Germinal center (tissue), 1 donor: ENCODE results near the gene ALOX12.

Source experiments
- DNase-seq: peaks from one replicate; pipeline ENCODE4 v3.0.0; 2012; ENCODE audit warnings: mixed read lengths, low spot score

ALOX12 gene

DNA sequence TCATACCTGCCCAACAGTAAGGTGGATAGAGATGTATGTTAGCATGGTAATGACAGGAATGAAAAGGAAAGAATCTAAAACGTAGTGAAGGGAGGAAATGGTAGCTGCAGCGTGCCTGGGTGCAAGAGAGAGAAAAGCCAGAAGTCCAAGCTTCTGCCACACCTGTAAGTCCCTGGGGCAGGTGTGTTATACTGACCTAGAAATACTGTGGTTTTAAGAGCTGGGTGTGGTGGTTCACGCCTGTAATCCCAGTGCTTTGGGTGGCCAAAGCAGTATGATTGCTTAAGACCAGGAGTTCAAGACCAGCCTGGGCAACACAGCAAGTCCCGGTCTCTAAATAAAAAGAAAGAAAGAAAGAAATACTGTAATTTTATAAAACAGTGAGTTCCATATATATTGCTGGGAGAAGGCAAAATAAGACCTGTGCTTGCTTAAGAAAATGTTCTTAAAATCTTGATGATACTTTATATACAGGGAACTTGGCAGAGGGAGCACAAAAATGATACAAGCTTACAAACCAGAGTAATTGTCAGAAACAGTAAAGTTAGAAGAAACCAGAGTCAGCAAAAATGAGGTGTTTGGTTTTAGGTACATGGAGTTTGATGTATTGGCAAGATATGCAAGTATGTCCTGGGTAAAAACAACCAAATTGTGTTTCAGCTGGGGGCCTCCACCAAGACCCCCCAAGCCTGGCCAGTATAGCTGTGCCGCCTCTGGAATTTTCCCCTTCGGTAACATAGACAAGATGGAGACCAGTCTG, 6.6 kb downstream of the ALOX12 start:
- no peak for DNase-seq

DNA sequence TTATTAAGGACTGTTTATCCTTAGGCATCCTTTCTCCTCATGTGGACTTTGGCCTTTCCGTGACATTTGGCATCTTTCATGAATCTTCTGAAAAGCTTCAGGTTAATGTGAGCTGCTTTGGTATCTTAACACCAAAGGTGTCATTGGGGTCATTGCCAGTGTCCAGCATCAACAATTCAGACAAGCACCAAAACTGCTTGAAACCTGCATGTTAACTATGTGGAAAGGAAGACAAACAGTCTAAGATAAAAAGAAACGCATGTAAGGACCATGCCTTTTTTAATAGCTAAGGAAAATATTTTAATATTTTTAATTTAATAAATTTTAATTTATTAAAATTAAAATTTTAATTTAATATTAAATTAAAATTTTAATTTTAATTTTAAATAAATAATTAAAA, 7.9 kb downstream of the ALOX12 start:
- DNase-seq: no peak

DNA sequence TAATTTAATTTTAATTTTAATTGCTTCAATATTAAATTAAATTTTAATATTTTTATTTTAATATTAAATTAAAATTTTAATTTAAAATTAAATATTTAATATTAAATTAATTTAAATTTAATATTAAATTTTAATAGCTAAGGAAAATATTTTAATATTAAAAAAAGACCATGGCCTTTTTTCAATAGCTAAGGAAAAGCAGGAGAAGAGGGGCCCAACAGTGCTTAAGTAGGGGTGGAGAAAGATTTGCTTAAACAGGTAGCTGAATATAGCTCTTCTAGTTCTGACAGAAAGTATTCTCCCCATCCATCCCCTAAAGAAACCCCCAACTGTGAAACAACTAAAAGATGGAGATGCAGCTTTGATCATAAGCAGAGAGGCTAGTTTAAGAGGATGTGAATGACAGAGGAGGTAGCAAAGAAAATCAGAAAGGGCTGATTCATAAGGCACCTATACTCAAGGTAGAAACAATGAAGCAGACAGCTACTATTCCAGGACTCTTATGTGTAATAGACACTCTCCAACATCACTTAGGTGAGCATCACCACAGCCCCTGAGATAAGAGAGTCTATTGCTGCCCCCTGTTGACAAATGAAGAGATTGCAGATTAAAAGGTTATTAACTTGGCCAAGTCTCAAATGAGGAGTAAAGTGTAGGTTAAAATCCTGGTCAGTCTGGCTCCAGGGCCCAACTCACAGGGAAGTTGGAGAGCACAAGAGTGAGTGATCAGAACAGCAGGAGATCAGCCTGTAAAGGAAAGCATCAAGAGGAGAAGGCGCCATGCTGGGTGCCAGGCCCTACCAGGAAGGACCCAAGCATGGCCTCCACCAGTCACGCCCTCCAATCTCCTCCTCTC, 8.8 kb downstream of the ALOX12 start:
- peak; percentile 71 for DNase-seq

DNA sequence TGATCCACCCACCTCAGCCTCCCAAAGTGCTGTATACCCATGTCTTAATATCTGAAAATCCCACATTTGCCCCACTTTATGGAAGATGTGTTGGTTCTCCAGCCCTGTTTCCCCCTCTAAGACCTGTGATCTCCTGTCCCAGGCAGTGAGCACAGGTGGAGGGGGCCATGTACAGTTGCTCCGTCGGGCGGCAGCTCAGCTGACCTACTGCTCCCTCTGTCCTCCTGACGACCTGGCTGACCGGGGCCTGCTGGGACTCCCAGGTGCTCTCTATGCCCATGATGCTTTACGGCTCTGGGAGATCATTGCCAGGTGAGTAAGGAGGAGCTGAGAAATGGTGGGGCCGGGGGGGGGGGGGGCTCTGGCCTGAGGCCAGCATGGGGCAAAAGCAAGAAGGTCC, 9.9 kb downstream of the ALOX12 start:
- no peak for DNase-seq

DNA sequence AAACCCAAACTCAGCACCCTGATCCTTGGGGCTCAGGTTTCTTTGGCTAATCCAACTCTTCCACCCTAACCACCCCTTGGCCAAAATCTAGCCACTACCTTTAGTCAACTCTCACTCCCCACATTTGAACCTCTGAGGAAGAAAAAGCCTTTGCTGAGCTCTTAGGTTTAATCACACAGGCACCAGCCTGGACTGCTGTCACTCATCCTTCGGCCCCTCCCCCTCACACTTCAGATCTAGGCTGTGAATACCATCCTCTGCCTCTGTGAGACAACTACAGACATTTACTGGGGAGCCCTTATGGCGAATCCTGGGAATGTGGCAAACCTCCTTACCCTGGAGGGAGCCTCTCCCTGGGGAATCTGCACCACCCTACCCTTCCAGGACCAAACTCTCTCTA, 11.3 kb downstream of the ALOX12 start:
- DNase-seq: no peak

DNA sequence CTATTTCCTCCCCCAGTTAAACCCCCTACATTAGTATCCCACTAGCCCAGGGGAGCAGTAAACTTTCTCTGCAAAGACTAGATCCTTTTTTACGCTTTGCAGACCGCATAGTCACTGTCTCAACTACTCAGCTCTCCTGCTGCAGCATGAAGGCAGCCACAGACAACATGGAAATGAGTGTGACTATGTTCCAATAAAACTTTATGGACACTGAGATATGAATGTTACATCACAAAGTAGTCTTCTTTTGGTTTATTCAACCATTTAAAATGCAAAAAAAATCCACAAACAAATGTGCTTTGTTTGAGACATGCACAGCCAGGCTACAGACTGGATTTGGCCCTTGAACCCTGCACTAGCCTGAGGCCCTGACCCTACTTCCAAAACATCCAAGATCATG, 14.7 kb downstream of the ALOX12 start:
- no peak for DNase-seq

DNA sequence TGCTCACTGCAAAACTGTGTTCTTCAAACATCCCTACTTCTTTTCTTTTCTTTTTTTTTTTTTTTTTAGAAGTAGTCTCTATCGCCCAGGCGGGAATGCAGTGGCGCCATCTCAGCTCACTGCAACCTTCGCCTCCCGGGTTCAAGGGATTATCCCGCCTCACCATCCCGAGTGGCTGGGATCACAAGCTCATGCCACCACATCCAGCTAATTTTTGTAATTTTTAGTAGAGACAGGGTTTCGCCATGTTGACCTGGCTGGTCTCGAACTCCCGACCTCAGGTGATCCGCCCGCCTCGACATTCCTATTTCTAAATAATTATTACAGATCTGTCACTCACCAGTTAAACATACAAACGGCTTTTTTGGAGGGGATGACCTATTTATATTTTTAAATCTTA, 15.6 kb downstream of the ALOX12 start:
- DNase-seq: no peak

DNA sequence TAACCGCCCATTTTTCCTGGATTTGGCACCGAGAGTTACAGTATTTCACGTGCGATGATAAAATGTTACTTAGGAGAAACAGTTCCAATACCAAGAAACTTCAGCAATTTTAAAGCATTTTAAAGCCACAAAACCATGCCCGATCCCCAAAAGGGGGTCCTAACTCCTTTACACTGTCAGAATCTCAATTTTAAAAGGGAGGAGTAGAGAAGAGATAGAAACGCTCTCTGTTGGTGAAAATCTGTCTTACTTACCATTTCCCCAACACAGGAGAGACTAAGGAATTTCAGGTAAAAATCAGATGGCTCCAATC, 16.0 kb downstream of the ALOX12 start:
- no peak for DNase-seq

DNA sequence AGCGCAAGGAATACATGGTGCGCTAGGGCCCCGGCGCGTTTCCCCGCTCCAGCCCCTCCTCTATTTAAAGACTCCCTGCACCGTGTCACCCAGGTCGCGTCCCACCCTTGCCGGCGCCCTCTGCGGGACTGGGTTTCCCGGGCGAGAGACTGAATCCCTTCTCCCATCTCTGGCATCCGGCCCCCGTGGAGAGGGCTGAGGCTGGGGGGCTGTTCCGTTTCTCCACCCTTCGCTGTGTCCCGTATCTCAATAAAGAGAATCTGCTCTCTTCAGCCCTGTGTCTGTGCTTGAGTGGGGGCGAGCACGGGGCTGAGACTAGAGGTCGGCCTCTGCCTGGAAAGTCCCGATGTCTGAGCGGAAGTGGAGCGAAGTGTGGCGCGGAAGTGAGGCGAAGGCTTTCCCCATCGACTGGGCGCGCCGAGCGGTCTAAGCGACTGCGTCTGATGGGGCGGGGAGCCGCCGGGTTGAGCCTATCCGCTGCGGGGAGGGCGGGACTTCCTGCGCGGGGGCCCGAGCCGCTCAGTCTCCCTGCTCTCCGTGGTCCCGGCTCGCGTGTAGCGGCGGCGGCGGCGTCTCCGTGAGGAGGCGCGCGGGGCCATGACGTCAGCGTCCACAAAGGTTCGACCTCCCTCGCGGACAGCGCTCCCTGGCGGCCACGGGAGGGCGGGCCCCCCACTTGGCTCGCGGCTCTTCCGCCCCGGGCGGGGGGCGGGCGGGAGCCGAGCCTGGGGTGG, 18.6 kb downstream of the ALOX12 start:
- peak; percentile 96 for DNase-seq

DNA sequence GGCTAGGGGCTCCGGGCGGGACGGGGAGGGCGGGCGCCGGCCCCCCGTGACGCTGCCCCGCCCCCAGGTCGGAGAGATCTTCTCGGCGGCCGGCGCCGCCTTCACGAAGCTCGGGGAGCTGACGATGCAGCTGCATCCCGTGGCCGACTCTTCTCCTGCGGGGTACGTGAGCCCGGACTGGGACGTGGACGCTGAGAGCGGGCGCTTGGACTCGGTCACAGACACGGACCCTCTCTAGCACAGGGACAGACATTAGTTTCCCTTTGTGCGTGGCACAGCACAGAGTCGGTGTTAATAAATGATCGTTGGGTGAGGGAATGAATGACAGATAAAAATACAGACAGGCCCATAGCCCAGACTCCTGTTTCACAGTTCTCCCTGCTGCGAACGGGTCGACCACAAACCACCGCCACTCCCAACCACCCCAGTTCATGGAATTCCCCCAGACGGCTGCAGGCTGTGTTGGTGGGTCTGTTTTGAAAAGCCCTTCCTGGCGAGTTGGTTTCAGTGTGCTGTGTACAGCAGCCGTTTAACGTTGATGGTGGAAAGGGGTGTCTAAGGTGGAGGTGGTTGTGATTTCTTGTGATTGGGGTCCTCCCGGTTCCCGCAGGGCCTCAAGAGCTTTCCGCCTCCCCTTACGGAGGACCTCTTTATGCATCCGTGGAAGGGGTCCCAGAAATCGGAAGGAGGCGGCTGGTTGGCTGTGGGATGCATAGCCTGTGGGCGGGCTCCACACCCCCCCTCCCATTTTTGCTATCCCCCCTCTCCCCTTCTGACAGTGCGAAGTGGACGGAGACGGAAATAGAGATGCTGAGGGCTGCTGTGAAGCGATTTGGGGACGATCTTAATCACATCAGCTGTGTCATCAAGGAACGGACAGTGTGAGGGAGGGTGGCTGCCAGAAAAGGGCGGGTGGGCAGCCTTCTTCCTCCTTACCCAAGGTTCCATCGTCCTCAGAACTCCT, 19.4 kb downstream of the ALOX12 start:
- DNase-seq: peak; percentile 32

DNA sequence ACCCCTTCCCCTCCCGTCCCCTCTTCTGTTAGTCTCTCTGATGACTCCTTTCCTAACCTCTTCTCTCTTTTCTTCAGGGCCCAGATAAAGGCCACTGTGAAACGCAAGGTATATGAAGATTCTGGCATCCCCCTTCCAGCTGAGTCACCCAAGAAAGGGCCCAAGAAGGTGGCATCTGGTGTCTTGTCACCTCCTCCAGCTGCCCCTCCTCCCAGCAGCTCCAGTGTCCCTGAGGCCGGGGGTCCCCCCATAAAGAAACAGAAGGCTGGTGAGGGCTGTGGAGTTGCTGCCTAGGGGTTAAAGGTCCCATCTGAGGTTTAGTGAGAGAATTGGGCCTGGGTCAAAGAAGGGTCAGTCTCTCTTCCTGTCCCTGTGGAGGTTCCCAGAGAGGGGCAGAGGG, 20.6 kb downstream of the ALOX12 start:
- DNase-seq: no peak

DNA sequence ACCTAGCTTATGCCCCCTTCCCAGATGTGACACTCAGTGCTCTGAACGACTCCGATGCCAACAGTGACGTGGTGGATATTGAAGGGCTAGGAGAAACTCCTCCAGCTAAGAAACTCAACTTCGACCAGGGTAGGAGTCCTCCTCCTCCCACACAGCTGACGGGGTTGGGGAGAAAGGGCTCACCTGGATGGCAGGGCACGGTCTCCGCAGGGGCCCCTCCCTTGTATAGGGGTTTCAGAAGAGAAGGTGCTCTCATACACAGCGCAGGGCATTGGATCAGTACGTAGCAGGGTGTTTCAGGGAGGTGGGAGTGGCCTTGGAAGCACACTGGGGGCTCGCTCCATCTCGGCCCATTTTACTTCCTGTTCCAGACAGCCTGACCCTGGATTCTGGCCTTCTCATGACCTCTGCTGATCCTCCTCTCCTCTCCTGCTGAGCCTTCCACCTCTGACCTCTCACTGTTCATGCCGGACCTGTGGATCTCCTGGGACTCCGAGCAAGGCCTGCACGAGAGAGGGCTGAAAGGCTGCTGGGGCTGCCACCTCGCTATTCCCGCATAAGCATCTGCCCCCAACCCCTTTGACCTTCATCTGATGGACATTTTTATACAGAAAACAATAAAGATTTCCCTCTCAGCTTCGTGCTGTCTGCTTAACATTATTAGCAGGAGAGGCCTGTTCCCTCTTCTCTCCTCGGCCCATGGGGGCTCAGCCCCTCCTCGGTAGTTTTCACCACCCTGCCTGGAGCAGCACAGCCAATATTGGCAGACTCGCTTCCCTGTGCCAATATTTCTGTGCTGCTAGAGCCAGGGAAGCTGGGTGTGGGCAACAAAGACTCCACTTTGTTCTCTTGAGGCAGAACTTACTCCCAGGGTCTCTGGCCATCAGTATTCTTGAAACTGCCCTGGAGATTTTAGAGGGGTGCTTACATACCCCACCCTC, 21.3 kb downstream of the ALOX12 start:
- DNase-seq: no peak

DNA sequence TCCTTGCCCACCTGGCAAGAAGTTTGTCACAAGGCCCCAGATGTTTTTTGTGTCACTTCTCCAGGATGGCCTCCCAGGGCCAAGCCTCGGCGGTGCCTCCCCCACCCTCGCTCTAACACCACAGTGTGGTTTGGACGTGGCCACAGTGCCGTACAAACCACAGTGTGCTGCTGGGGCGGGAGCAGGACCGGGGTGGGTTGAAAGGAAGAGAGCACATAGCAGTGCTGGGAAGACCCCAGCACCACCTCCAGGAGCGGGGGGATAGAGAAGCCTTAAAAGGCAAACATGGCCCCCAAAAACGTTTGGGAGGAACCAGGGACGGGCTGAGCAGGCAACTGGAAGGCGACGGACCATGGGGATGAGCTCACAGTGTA, 22.0 kb downstream of the ALOX12 start:
- DNase-seq: no peak

DNA sequence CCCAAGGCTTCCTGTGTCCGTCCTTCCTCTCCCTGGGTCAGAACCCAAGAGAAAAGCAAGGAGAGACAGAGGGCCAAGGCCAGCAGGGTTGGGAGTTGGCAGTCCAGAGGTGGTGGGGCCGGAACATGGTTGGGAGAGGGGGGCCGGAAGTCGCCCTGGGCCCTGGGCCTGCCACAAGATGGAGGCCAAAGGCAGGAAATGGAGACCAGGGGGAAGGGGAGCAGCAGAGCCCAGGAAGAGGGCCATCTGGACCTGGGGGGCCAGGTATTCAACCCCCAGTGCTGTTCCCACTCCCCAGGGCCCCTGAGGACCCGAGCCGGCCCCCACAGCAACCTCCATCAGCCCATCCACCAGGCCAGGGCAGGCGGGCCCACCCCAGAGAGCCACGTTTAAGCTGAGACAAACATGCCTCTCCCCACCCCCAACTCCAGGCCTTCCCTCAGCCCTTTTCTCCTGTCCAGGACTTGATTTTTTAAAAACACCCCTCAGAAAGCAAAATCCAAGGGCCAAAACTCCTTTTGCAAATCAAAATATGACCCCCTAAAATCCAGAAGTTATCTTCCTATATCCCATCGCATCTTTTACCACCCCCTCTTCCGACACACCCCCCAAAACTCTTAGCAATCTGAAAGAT, 22.6 kb downstream of the ALOX12 start:
- DNase-seq: no peak

DNA sequence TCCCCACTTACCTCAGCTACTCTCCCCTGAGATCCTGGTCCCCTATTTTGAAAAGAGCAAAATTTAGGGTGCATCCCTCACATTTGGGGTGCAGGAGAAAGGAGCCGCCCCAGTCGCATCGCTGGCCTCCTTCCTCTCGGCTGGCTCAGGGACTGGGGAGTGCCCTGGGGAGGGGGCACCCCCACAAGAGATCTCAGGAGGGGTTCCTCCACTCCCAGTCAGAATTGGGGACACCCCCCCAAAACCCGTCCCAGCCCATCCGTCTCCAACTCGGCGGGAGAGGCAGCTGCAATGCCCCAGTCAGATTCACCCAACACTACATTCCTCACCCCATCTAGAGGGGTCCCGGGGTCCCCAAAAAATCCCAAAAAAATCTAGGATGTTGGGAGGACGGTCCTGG, 23.5 kb downstream of the ALOX12 start:
- DNase-seq: no peak

DNA sequence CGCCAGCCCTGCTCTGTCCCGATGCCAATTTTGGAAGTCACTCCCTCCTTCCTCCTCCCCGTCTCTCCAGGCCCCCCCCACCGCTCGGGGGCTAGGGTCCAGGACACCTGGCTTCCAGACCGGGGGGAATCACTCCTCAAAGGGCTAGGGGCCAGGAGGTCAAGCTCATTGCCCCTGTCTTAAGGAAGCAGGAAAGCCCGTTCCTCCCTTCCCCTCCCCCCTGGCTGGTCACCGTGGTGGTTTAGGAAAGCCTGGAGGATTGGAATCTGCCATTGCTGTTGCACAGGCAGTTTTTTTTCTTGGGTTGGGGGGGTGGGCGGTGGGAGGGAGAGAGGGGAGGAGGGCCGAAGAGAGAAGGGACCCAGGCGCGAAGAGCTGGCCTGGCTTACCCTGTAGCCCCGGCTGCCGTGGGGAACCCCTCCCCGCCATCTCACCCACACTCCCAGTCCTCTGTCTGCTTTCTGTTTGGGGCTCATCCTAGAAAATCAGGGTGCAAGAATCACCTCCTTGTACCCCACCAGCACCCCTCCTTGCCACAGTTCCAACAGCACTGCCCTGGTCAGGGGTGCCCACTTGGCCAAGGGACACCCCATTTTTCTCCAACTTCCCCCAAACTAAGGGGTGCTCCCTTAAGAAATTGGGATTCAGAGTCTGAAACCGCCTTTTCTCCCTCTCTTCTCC, 24.1 kb downstream of the ALOX12 start:
- no peak for DNase-seq

DNA sequence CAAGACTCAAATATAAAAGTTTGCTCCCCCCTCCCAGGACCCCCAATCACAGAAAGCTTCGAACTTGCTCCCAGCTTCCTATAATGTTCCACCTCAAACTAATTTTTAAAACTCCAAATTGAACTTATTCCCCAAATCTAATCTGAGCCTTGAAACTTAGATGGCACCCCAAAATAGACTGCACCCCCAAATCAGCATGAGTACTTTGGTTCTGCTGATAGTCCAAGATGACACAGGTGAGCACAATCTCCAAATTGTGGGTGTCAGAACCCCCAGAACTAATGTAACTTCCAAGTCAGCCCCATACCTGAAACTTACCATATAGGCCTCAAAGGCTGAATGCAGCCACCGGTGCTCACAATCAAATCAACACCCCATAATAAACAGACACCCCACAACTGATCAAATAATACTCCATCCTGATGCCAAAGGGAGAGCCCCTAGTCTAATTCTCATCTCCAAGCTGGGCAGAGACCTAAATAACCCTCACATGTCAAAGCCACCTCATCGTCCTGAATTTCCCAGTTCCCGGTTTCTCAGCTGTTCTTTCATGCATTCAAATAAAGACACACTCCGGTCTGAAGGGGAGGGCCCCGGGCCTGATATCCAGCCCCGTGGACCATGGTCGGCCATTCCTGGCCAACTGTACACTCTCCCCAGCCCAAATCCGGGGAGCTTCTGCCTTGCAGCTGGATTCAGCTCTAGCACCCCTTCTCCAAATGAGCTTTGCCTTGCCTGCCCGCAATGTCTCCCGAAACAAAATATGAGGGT, 25.2 kb downstream of the ALOX12 start:
- no peak for DNase-seq

DNA sequence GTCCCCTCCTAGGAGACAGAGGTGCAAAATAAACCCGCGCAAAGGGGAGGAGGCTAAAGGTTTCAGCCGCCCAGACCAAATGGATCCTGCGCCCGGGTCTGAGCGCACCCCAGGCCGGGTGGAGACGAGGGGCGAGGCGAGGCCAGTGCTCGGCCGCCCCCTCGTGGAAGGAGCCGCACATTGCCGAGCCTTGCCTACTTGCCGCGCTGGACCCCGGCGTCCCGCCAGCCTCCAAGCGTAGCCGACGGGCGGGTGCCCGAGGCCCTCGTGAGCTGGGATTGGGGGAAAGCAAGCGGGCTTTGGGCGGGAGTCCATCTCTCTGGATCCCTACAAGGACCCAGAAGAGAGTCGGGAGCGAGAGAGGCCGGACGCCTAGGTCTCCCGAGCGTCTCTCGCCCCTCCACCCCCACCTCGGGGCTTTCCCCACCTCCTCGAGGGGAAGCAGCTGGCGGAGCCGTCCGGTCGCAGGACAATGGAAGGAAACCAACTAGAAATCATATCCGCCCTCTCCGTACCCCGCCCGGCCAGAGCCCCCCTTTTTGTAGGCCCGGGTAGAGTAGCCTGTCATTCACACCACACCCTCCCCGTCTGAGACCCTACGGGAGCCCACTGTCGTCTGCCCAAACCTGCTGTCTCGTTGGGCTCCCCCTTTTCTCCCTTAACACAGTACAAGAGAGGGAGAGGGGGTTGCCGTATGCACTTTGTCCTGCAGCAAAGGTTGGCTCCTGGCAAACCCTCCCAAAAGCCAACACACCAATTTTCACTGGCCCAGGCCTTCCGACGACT, 26.3 kb downstream of the ALOX12 start:
- DNase-seq: peak; percentile 91
